Left ventricle myocardium superior (tissue), 1 donor: ENCODE results near the gene UBD. TPM values are rescaled to one million over a fixed set of nuclear protein-coding genes. Genes with fewer than 3 reads are reported as not detected.

Experiments used
- ATAC-seq: fragments of 200-7000 bp; cut with Tn5 transposase; one replicate; pipeline ENCODE4 v1.9.1; 2020; ENCODE audit warnings: mild to moderate bottlenecking, moderate library complexity
- DNase-seq: peaks from one replicate; pipeline ENCODE4 v3.0.0-alpha.2; 2020
- intact Hi-C: fragments of 100-400 bp; cut with micrococcal nuclease; formaldehyde crosslinking; loops from one replicate; pipeline ENCODE4 v1.11.0; 2022
- total RNA-seq: library from RNA; stranded (reverse); fragmentation: NEBNext Ultra II Directional; extraction: Animal tissue kit (Norgen Biotek cat#: 25700); gene quantifications from one replicate; pipeline ENCODE4 v1.2.1, GENCODE V29; 2021
- donor health status: DM: no; HTN: yes; CAD: no; lungs with severe emphysema.

The UBD gene
- total RNA-seq, 1 donor from 2014 or later, result not detected

- ATAC-seq, result no peak
- DNase-seq, result no peak
- intact Hi-C loops, result no loop called here
These were observed 32.4 kb downstream of the UBD start for GRCh38 chr6:29527126-29527525.

DNA sequence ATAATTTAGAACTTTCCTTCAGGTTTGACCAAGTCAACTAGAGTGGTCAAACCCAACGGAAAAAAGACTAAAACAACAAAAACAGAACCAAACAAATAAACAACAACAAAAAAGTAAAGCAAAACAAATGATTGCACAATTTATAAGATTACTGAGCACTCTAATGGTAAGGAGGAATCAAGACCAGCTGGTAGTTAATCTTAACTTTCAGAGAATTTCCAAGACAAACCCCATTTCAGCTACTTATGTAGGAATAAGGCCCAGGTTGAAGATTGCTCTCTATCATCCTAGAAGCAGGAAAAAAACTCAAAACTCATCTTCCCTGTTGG lies 34.3 kb downstream of the UBD start:
- intact Hi-C loops, result no loop called here
- DNase-seq, result no peak
- no peak for ATAC-seq

GRCh38 chr6:29524444-29525310 lies 34.9 kb downstream of the UBD start:
- intact Hi-C loops, result no loop called here
- ATAC-seq (no peak), DNase-seq (no peak)

- intact Hi-C loops, result no loop called here
These were observed 35.5 kb downstream of the UBD start for GRCh38 chr6:29524044-29524443.

GRCh38 chr6:29522227-29522626 lies 37.3 kb downstream of the UBD start:
- ATAC-seq (no peak), DNase-seq (no peak)
- intact Hi-C loops, result no loop called here

More at GRCh38 chr6:29524044-29524443, 35.5 kb downstream of the UBD start:
- DNase-seq, result no peak
- ATAC-seq, result no peak

DNA sequence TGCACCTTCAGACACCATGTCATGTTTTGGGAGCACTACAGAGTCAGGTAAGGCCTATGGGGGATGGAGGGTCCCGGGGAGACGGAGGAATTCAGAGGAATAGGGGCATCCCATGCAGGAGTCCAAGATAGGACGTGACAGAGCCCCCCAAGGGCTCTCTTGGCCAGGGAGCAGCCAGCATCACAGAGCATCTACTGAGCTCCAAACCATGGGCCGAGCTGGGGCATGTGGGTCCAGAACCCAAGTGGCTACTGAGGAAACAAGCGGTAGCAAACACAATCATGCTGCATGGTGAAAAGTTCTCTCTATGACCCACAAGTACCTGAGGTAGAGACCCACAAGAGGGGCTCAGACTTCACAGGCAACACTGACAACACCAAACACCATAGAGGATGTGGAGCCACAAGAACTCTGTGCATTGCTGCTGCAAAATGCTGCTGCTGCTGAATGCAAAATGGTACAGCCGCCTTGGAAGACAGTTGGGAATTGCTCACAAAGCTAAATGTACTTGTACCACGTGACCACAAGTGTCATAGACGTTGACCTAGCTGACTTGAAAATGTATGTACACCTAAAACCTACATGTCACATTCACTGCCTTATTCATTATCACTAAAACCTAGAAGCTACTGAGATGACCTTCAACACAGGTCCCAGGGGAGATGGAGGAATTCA lies 38.4 kb downstream of the UBD start:
- DNase-seq (no peak), ATAC-seq (no peak)
- intact Hi-C loops, result no loop called here

DNA sequence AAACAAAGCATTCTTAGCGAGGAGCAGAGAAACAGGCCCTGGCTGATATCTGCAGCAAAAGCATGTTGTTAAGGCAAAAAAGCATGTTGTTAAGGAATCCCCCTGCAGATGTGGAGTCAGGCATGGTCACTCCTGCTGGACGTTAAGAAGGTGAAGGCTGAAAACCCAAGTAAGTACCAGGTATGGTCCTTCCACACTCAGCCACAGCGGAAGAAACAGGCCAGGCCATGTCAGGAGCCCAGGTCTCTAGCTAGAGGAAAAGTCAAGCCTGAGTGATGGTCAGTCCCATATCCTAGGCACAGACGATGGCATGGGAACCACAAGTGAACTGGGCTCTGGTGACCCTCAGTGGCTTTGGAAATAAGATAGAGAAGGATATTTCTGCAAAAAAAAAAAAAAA lies 39.3 kb downstream of the UBD start:
- no peak for ATAC-seq
- intact Hi-C loops, result no loop called here
- DNase-seq, result no peak

GRCh38 chr6:29519291-29520010 lies 40.1 kb downstream of the UBD start:
- ATAC-seq (no peak), DNase-seq (no peak)
- intact Hi-C loops, result no loop called here

- ATAC-seq (no peak), DNase-seq (no peak)
- intact Hi-C loops, result no loop called here
These were observed 41.6 kb downstream of the UBD start for GRCh38 chr6:29517728-29518440.

- intact Hi-C loops, result no loop called here
- no peak for ATAC-seq
- no peak for DNase-seq
These were observed 42.3 kb downstream of the UBD start for GRCh38 chr6:29517245-29517644.

- ATAC-seq (no peak), DNase-seq (no peak)
- intact Hi-C loops, result no loop called here
These were observed 43.4 kb downstream of the UBD start for GRCh38 chr6:29516108-29516507.

DNA sequence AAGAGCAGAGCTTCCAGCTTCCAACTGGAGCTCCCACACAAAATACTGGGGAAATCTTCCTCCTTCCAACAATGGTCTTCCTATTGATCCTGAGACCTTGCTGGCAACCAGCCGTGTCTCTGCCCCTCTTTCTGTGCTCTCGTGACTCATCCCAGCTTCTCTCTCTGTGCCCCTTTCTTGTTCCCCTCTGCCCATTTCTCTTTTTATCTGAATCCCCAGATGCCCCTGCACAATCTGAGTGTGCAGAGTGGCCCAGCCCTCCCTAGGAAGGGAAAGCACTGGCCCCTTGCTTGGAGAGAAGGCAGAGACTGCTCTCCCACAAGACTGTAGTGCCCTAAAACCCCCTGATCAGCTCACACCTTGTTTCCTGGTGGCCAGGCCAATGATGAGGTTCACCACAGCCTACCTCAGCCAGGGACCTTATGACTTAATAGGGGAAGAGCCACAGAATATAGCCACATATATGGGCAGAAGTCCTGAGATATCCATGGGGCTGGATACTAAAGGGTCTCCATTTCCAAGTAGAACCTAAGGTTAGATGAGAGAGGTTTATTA lies 48.7 kb downstream of the UBD start:
- no peak for DNase-seq
- intact Hi-C loops, result no loop called here

DNA sequence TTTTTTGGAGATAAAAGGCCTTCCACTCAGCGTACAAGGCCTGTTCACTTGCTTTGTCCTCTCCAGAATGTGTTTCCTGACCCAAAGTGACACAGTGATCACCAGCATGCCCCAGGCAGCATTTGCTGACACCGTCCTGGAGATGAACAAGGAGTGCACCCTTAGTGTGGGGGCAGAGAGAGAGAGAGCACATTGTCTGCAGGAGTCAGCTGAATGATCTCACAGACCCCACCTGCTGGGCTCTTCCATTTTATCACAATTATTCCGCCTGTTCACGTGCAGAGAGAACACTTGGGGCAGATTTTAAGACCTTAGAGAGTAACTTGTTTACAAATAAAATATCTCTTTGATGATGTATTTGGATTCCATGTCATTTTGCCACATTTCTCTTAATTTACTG lies 49.3 kb downstream of the UBD start:
- DNase-seq (no peak), ATAC-seq (no peak)
- intact Hi-C loops, result no loop called here

More for the DNA sequence above, 48.7 kb downstream of the UBD start:
- ATAC-seq, result no peak

DNA sequence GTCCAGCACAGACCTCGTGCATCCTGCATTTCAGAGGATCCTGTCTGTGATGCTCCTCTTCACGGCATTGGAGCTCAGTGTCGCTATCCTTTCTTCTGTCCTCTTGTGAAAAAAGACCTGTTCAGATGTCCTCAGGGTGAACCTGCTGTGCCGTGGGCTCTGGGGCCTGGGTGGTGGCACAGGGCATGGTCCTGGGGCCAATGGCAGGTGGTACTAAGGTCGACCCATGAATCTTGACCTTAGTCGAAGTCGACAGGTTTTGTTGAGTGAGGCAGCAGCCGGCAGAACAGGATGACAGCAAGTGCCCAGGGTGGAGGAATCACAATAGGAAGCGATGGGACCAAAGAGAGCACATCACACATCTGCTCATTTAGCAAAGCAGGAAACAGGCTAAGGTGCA lies 49.8 kb downstream of the UBD start:
- intact Hi-C loops, result no loop called here
- DNase-seq, result no peak
- ATAC-seq, result no peak

DNA sequence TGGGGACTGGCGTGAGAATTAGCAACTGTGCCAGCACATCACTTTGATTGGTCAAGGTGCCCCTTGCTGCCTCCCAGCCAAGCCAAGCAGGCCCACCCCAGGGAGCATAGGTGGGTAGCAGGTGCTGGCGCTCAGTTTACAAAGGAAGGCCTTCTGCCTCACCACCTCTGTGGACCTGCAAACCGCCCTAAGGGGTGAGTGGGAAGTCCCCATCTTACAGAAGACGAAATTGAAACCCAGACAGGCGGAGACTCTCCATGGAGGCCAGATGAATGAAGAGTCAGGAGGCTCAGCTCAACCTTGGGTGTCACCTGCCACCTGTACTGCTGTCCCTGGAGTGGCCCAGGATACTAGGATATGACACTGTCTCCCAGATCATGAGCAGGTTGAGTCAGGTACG lies 50.3 kb downstream of the UBD start:
- DNase-seq (no peak), ATAC-seq (no peak)
- intact Hi-C loops, result no loop called here

GRCh38 chr6:29507319-29507718 lies 52.2 kb downstream of the UBD start:
- ATAC-seq (no peak), DNase-seq (no peak)
- intact Hi-C loops, result no loop called here

- intact Hi-C loops, result no loop called here
- DNase-seq (no peak), ATAC-seq (no peak)
These were observed 53.0 kb downstream of the UBD start for GRCh38 chr6:29506446-29507067.

DNA sequence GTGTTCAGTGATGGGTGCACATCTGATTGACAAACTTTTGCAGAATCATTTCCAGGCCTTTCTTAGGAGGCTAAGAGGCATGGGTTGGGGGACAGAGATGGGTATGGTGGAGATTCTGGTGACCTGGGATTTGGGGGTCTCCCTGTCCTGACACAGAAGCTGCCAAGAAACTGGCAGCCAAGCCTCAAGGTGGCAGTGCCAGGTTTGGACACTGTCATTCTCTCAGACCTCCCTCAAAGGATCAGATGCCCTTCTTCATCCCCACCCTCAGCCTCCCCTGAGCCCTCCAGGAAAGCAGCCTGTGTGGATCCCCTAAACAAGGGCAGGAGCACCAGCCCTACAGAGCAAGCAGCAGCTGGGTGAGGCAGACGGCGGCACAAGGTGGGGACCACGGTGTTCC lies 53.7 kb downstream of the UBD start:
- DNase-seq (no peak), ATAC-seq (no peak)
- intact Hi-C loops, result no loop called here
